ENCODE measurements around the gene SMARCAL1.

SMARCAL1 gene

GRCh38 chr2:216428618-216429350 lies 16.5 kb downstream of the SMARCAL1 start:
- DNase-seq, result no peak

DNA sequence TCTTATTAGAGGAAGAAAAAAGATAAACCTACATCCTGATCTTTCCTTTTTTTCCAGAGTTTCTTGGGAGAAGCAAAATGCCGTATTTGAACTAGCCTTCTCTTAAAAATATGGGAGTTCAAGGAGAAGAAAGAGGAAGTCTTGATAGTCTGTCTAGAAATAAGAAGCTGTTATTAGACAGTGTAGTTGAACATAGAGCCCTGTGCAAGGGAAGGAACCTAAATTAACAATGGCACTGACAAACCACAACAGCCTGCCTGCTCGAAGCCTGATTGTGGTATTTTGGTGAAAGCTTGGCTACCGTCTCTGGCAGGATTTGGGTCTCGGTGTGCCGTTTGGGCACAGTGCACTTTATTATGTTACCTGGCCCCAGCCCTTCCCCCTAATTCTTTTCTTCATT lies 17.1 kb downstream of the SMARCAL1 start:
- no peak for DNase-seq

- no peak for DNase-seq
These were observed 18.7 kb downstream of the SMARCAL1 start for GRCh38 chr2:216430811-216431530.

- no peak for DNase-seq
These were observed 19.2 kb downstream of the SMARCAL1 start for GRCh38 chr2:216431531-216431856.

DNA sequence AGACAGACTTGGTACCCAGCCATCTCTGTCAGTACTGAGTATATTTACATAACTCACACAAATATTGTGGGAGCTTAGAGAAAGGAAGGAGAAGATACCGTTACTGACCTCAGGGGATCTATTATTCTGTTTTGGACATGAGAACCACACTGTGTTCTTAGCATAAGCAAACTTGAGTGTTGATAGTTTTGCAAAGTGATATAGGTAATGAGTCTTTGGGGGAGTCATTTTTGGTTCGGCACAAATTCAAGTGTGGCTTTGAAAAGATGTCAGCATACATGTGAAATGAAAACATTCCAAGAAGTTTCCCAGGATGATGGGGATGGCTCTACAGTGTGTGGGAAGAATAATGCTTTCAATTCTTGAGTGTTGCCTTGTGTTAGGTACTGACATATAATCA lies 24.1 kb downstream of the SMARCAL1 start:
- DNase-seq, result no peak

- no peak for DNase-seq
These were observed 29.2 kb downstream of the SMARCAL1 start for GRCh38 chr2:216441308-216442010.

DNA sequence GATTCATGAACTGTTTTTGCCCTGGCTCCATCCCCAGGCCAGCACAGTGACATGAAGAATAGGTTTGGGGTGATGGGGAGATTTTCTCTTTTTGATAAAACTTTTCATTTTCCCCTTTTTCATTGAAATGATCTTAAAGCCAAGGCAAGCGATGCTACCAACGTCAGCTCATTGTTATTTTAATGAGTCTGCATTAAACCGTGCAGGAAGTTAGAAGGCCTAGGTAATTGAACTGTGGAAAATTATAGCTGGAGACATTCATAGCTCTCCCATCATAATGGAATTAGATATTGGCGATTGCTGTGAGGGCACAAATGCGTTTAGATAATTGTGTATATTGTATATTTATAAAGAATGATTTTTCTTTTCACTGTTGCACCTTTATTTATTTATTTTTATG lies 33.2 kb downstream of the SMARCAL1 start:
- no peak for DNase-seq

- DNase-seq, result no peak
These were observed 34.1 kb downstream of the SMARCAL1 start for GRCh38 chr2:216446343-216446742.

DNA sequence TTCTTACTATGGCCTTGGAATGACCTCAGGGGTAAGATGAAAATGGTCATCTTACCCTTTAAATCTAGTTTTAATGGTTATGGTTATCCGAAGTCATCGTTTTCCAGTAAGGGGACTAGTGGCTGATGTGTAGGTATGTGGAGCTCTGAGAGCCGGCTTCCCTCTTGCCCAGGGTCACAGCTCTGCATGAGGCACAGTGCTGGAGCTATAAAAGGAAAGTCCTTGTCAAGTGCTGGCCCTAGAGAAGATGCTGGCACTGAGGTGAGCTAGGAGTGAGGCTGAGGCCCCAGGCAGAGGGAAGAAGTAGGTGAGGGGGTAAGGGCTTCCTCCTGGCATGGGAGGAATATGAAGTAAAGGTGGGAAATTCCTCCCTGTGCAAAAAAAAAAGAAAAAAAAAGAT lies 35.0 kb downstream of the SMARCAL1 start:
- DNase-seq, result no peak

DNA sequence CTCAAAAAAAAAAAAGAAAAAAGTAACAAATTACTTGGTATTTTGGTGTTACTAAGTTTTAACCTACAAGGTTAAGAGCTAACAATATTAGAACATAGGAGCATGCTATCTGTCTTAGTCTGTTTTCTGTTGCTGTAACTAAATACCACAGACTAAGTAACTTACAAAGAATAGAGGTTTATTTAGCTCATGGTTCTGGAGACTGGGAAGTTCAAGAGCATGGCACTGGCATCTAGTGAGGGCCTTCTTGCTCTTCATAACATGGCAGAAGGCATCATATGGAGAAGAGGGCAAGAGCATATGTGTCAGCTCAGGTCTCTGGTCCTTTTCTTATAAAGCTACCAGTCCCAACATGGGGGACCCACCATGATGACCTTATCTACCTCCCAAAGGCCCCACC lies 36.5 kb downstream of the SMARCAL1 start:
- DNase-seq, result no peak

DNA sequence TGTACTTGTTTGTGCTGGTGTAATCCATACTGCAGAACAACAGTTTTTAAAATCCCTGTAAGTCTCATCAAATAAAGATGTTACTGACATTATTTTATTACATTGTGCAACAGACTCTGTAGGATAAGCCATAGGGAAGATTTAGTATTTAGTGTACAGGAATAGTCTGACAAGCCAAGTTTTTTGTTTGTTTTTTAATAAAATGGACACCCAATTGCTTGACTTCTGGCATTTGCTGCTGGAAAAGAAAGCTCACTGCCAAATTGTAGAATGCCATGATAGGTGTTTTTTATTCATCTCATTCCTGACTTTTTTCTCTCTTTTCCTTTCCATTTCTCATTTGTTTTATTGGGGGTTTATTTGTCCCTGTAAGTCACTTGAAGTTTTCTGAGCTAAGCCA lies 38.1 kb downstream of the SMARCAL1 start:
- DNase-seq, result no peak

GRCh38 chr2:216450784-216451183 lies 38.5 kb downstream of the SMARCAL1 start:
- DNase-seq, result no peak

DNA sequence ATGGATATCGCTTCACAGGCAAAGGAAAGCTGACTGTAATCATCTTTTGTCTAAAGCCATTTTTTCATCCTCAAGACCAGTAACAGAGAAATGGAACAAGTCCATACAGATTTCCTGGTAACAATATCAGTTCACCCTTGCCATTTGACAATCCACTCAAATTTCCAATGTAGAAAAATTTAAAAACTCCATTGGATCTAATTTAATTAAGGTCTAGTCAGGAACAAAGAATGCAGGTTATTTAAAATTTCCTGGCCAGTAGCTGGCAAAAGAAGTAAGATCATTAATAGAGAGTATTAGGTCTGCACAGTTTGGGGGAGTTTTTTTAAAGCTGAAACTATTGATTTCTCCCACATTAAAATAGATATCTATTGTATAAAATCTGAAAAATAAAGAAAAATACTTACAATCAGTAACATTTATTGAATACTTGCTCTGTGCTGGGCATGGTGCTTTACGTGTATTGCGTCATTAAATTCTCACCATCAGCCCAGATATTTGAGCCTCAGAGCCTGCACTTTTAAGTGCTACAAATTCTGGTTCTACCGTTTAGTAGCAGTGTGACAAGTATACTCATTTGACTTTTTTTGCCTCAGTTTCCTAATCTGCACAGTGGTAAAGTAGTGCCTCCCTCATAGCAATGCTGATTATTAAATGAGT lies 41.8 kb downstream of the SMARCAL1 start:
- DNase-seq, result no peak

DNA sequence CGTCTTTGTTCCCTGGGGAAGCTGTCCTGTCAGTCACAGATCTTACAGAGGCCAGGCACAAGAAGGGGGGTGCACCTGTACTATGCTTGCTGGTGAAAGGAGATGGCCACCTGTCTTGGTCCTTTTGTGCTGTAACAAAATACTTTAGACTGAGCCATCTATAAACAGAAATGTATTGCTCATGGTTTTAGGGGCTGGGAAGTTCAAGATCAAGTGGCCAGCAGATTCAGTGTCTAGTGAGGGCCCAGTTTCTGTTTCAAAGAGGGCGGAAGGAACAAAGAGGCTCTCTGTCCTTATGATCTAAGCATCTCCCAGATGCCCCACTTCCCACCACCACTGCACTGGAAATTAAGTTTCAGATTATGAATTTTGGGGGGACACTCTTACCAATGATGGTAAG lies 50.9 kb downstream of the SMARCAL1 start:
- no peak for DNase-seq

DNA sequence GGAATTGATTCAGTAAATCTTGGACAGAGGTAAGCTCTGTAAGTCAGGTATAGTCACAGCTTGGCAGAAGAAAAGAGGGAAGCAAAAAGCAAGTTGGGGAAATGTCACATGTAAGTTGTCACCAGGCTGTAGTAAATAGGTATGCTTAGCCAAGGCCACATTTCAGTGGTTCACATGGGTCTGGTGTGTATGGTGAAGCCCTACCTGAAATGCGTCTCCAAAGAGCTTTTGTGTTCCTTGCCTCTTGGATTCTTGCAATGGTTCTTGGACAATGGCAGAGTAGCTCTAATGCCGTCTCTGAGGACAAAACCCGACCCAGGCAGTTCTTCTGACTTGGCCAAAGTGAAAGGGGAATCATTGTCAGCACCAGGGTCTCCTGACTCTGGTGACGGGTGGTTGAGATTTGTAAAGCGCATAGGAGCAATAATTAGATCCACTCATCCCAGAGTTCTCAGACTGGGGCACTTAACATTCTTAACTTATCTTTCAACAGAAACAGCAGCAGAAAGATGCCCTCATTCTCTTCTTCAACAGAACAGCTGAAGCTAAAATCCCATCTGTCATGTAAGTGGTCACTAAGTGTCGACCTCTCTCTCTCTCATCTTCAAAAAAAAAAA lies 51.9 kb downstream of the SMARCAL1 start:
- DNase-seq, result no peak

- no peak for DNase-seq
These were observed 53.4 kb downstream of the SMARCAL1 start for GRCh38 chr2:216465579-216466195.

DNA sequence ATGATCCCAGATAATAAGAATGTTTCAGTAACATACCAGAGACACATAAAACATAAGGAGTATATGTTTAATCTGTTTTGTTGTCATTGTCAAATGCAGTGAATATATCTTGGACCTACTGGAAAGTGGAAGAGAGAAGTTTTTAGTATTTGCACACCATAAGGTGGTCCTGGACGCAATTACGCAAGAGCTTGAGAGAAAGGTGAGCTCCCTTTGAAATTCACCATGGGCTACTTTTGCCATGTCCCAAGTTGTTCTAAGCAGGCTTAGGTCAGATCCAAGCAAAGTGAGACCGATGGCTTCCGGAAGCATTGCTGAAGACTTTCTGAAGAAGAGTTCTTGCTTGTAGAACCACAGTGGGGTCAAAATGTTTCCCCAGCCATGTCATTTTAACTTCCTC lies 55.6 kb downstream of the SMARCAL1 start:
- no peak for DNase-seq

DNA sequence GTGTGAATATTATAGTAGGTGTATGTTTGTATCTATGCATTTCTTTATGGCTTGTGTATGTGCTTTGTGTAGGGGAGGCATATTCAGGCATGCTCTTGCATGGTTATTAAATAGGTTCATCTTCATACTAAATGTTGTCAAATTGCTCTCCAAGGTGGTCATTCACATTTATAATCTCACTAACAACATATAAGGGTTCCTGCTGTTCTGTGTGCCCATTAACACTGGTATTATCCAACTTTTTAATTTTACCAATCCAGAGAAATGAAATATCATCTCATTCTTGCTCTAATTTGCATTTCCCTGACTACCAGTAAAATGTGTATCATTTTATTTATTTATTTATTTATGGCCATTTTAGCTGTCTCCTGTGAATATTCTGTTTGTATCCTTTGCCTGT lies 57.4 kb downstream of the SMARCAL1 start:
- no peak for DNase-seq

GRCh38 chr2:216473187-216473586 lies 60.9 kb downstream of the SMARCAL1 start:
- DNase-seq, result no peak

GRCh38 chr2:216474925-216475670 lies 62.8 kb downstream of the SMARCAL1 start:
- DNase-seq, result no peak

DNA sequence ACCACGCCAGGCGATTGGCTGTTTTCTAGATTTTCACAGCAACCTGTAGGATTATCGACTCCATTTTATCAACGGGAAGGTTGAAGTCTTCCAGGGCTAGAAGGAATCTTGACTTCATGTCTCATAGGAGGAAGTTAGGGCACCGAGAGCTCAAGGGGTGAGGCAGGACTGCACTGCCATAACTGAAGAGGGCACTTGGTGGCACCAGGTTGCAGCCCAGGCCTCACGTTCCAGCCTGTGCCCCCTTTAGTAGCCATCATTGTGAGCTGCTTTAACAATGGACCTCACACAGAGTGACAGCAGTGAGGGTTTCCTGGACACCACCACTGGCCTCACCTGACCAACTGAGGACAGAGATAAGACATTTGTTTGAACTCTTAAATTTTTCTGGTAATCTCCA lies 63.5 kb downstream of the SMARCAL1 start:
- DNase-seq, result no peak
